GM21737 (cell line): ENCODE results near the gene GINS1.

Experiments used
- ATAC-seq: cut with Tn5 transposase; IDR thresholded peaks from one replicate; pipeline ENCODE4 v1.9.1; 2021; ENCODE audit warnings: mild to moderate bottlenecking, moderate library complexity; ENCODE audit not compliant: unreplicated experiment

GINS1 gene

GRCh38 chr20:25476106-25477013 lies 68.9 kb downstream of the GINS1 start:
- no peak for ATAC-seq

GRCh38 chr20:25477014-25477882 lies 69.8 kb downstream of the GINS1 start:
- no peak for ATAC-seq

GRCh38 chr20:25478889-25479568 lies 71.6 kb downstream of the GINS1 start:
- ATAC-seq = no peak

DNA sequence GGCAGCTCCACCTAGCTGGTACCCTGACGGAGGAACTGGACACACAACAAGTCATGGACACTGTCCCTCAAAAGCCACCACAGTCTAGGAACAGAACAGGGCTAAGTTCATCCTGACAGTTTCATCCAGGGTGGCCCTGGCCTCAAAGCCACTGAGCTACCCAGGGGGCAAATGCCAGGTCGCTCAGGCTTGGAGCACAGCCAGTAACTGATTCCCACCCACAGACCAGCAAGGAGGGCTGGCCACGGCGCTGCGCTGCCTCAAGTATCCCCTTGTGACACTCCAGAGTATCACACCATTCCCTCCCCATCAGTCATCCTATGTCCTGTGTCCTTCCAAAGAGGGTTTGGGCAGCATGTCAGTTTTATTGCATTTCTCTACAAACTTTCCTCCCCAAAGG lies 72.2 kb downstream of the GINS1 start:
- no peak for ATAC-seq

GRCh38 chr20:25480156-25480555 lies 72.7 kb downstream of the GINS1 start:
- ATAC-seq = no peak

DNA sequence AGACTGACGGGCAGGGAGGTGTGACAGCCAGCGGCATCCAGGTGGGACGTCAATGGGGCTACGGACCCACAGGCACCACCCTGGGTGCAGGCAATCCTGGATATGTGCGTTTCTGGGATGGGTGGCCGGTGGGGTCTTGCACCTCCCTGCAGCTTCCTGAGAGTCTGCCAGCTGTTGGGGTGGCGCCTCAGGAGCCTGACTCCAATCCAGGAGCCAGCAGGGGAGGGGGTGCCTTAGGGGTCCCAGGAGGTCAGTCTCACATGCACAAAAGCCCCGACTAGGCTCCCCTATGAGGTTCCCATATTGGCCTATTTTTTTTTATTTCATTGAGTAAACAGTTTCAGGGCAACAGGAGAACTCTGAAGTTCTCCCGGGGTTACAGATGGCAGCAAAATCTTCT lies 73.3 kb downstream of the GINS1 start:
- ATAC-seq = no peak

DNA sequence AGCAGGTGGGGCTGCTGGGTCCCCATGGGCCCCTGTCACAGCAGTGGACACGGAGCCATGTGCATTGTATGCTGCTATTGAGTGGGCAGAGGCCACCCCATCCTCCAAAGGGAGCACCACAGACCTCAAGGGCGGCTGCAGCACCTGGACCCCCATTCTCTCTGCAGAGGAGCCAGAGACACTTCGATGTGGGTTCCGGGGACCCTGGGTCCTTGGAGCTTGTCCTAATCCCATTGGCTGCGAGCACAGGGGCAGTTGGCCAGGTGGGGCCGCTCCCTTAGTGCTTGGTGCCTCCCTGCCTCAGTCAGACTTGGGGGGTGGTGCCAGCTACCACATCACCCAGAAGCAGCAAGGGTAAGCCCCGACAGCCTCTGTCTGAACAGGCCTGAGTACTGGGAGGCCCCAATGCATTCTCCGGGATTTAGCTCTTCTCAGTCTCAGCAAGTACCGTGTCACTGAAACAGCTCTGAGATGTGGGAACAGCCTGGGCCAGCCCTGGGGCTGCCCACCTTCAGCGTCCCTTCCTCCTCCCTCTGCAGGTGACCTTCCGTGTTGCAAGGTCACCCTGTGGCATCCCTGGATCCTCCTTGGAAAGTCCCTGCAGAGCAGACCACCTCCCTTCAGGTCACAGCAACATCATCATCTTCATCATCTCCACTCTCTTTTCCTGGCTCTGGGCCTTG lies 73.9 kb downstream of the GINS1 start:
- no peak for ATAC-seq

GRCh38 chr20:25481918-25482253 lies 74.4 kb downstream of the GINS1 start:
- ATAC-seq = no peak

DNA sequence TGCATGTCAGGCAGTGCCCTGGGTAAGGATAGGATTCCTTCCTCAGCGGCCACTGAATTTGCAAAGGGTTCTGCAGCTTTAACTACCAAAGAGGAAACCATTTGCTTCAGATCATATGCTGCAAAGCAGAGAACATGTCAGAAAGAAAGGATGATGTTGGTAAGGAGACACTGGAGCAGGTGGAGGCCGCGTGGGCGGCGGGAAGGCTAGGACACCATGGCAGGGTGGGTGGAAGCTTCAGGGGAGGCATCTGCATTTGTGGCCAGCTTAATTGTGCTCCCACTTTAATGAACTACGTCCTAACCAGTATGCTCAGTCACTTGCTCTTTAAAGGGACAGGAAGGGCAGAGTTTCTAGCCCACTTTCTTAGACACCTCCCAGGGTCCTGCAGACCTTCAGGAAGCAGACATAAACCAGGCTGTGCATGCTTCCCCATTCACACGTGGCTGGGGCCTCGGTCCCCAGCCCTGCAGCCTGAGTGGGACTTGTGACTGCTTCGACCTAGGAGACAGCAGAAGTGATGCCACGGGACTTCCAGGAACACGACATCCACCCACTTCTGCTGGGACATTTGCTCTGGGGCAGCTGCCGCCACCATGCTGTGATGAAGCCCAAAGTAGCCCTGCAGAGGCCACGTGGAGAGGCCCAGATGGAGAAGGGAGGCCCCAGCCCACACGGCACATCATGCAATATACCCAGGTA lies 76.1 kb downstream of the GINS1 start:
- ATAC-seq = no peak

GRCh38 chr20:25484224-25484846 lies 76.9 kb downstream of the GINS1 start:
- no peak for ATAC-seq

DNA sequence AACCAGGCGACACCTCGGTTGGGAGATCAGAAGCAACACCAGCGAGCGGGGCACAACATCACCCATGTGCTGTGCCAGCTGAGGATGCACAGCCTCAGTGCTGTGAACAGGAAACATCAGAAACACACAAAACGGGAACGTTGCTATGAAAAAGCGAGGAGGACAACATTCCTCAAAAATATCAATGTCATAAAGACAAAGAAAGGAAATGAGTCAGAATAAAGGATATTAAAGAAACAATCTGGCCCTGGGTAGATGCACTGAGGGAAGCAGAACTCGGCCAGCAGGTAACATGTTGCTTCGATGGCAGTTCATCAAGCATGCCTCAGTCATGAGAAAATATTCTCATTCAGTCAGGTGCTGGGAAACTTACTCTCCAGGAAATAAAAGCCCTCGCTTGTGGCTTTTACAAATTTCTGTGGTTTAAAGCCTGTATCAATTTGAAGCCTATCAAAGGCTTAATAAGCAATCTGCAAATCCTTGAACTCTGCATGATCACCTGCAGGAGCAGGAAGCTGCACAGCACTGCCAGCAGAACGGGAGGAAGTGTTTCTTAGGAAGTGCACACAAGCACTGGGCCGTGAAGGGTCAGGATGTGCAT lies 77.5 kb downstream of the GINS1 start:
- ATAC-seq = no peak

GRCh38 chr20:25485872-25486271 lies 78.4 kb downstream of the GINS1 start:
- ATAC-seq = no peak

DNA sequence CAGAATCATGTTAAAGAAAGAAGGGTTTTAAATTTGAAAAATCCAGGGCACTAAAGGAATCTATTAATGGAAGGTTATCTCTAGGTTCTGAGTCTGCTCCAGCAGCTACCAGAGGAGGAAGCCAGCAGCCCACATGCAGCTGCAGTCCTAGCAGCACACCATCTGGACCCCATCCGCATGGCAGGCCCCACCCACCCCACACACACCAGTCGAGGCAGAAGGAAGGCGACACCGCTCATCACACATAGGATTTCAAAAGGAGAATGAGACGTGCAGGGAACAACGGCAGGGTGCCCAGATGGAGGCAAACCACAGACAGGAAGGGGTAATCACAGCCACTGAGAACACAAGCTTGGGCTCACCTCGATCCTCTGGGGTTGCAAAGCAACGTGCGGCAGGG lies 78.9 kb downstream of the GINS1 start:
- no peak for ATAC-seq

GRCh38 chr20:25487306-25487705 lies 79.8 kb downstream of the GINS1 start:
- ATAC-seq = no peak

- ATAC-seq = no peak
Observed at GRCh38 chr20:25487975-25488374, 80.5 kb downstream of the GINS1 start.

DNA sequence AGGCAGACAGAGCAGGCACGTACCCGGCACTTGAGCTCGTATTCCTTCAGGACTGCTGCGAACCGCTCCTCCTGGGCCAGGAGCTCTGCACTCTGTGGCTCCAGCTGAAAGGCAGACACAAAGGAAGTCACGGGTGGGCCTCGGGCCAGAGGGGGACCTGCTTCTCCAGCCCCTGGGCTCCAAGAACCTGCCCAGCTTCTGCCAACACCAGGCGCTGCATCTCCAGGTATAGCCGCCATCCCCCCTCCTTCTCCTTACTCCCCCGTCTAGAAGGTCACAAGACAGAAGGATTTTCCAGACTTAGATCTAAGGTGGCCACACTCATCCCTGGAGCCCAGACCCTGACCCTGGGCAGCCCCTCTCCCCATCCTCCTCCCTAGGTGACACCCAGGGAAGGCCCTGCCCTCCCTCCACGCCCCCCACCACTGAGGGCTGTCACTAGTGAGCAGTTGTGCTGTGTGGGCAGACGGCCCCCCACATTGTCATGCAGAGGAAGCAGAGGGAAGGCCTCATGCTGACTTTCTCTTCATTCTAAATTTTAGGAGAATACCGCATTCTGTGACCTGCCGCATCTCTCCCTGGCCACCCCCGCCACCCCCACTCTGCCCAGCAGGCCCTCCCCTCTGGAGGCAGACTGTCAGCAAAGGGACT lies 81.9 kb downstream of the GINS1 start:
- no peak for ATAC-seq

DNA sequence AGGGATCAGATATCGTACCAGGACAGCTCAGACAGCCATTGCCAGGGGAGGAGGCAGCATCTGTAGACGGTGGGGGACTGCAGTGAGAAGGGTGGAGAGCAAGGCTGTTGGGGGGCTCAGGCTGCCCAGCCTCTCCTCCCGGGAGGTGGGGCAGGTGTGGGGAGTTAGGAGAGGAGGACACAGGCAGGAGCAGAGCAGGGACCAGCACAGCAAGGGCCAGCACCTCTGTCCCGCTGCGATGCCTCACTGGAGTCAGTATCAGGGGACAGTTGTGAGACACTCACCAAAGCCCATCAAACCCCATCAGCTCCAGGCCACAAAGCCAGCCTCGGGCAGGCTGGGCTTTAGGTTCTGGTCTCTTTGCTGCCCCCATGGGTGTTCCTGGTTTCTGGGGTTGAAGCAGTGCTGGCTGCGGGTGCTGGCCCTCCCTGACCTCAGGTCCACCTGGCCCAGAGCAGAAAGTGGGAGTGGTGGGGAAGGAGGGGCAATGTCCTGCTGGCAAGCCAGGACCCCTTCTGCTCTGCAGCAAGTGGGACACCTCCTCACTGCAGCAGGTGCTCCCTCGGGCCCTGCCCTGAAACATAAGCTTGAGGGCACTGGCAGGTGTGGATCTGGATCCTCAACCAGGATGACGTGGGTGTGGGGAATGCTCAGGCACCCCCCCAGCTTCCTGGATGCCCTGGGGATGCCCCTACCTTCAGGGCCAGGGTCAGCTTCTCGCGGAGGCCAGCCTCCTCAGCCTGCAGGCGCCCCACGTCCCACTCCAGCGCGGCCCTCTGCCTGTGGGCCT lies 83.4 kb downstream of the GINS1 start:
- ATAC-seq = no peak

GRCh38 chr20:25491446-25492038 lies 84.1 kb downstream of the GINS1 start:
- ATAC-seq = no peak
